OCI-LY1 (cell line): ENCODE data around the gene DLX3.

ENCODE experiments used
- H2AFZ ChIP-seq: fragments of 200-600 bp; sonication (generic), shearing (Covaris generic); 2 replicates; pipeline ENCODE4 v1.6.0; 2014; ENCODE audit warnings: antibody characterized with exemption, mild to moderate bottlenecking, low read length
- H3F3A ChIP-seq: fragments of 200-600 bp; sonication (generic), shearing (Covaris generic); 2 replicates; pipeline ENCODE4 v1.6.0; 2014; ENCODE audit warnings: mild to moderate bottlenecking, antibody characterized with exemption, low read length, moderate library complexity; ENCODE audit not compliant: insufficient read depth
- H3K27ac ChIP-seq: fragments of 200-600 bp; sonication (generic); 2 replicates; pipeline ENCODE4 v1.5.1; 2014; ENCODE audit warnings: low read length, mixed run types, mild to moderate bottlenecking, low read depth; ENCODE audit not compliant: poor library complexity, severe bottlenecking
- H3K27me3 ChIP-seq: fragments of 200-600 bp; sonication (generic); 2 replicates; pipeline ENCODE4 v1.6.0; 2014; ENCODE audit warnings: antibody characterized with exemption, mild to moderate bottlenecking, low read length, moderate library complexity; ENCODE audit not compliant: insufficient read depth
- H3K36me3 ChIP-seq: fragments of 200-600 bp; sonication (generic); 2 replicates; pipeline ENCODE4 v1.6.1; 2014; ENCODE audit warnings: mild to moderate bottlenecking, antibody characterized with exemption, low read length, moderate library complexity, mixed read lengths; ENCODE audit not compliant: insufficient read depth
- H3K4me1 ChIP-seq: fragments of 200-600 bp; sonication (generic); 2 replicates; pipeline ENCODE4 v1.5.1; 2014; ENCODE audit warnings: mild to moderate bottlenecking, low read length, moderate library complexity; ENCODE audit not compliant: insufficient read depth, severe bottlenecking
- H3K4me2 ChIP-seq: fragments of 200-600 bp; sonication (generic), shearing (Covaris generic); 2 replicates; pipeline ENCODE4 v1.6.1; 2014; ENCODE audit warnings: low read length
- H3K4me3 ChIP-seq: fragments of 200-600 bp; sonication (generic); 2 replicates; pipeline ENCODE4 v1.5.1; 2014; ENCODE audit warnings: low read length, low read depth, mild to moderate bottlenecking, mixed read lengths; ENCODE audit not compliant: poor library complexity, severe bottlenecking
- H3K79me2 ChIP-seq: fragments of 200-600 bp; shearing (Covaris generic); 2 replicates; pipeline ENCODE4 v1.6.1; 2016; ENCODE audit warnings: mixed run types, low read length, mixed read lengths; ENCODE audit not compliant: insufficient read depth
- H3K9ac ChIP-seq: fragments of 200-600 bp; sonication (generic), shearing (Covaris generic); 2 replicates; pipeline ENCODE4 v1.6.1; 2014; ENCODE audit warnings: mild to moderate bottlenecking, low read length, mixed read lengths
- H3K9me2 ChIP-seq: fragments of 200-600 bp; sonication (generic), shearing (Covaris generic); 2 replicates; pipeline ENCODE4 v1.6.1; 2014; ENCODE audit warnings: low read depth, mild to moderate bottlenecking, low read length, mixed read lengths
- H3K9me3 ChIP-seq: fragments of 200-600 bp; shearing (Covaris generic); 2 replicates; pipeline ENCODE4 v1.6.1; 2014; ENCODE audit warnings: low read length, mixed read lengths
- H4K20me1 ChIP-seq: fragments of 200-600 bp; sonication (generic), shearing (Covaris generic); 2 replicates; pipeline ENCODE4 v1.6.0; 2016; ENCODE audit warnings: mild to moderate bottlenecking, low read length; ENCODE audit not compliant: insufficient read depth
- EZH2 ChIP-seq: fragments of 200-600 bp; sonication (generic), shearing (Covaris generic); IDR thresholded peaks from 2 replicates; pipeline ENCODE4 v1.8.0; 2017; ENCODE audit warnings: borderline replicate concordance, mixed run types, mild to moderate bottlenecking, antibody characterized with exemption, low read length, moderate library complexity, mixed read lengths
- TF ChIP-seq, protein P1 (sequence below): fragments of 200-600 bp; sonication (generic), shearing (Covaris generic); IDR thresholded peaks from 2 replicates; pipeline ENCODE4 v1.5.1; 2017; ENCODE audit warnings: mild to moderate bottlenecking, antibody characterized with exemption, low read length, moderate library complexity, mixed read lengths

The DLX3 gene

DNA sequence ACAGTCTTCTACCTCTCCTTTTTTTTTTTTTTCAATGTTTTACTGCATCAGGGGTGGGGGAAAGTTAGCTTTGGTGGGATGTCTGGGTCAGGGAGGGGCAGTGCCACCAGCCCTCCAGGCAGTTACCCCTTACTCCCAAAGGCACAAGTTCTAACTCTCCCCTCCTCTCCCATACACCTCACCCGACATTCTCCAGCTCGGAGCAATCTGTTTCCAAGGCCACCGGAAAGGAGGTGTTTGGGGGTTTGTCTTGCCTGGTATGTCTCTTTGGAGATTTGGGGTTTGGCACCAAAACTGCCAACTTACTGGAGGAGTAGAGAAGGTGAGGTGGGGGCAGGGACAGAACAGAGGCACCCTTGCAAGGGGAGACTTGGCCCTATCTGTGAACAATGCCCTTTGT lies 4.7 kb downstream of the DLX3 start:
- no peak overlapping the region for H3K4me3 ChIP-seq
- TF ChIP-seq EZH2: no peak
- TF ChIP-seq, protein P1, sequence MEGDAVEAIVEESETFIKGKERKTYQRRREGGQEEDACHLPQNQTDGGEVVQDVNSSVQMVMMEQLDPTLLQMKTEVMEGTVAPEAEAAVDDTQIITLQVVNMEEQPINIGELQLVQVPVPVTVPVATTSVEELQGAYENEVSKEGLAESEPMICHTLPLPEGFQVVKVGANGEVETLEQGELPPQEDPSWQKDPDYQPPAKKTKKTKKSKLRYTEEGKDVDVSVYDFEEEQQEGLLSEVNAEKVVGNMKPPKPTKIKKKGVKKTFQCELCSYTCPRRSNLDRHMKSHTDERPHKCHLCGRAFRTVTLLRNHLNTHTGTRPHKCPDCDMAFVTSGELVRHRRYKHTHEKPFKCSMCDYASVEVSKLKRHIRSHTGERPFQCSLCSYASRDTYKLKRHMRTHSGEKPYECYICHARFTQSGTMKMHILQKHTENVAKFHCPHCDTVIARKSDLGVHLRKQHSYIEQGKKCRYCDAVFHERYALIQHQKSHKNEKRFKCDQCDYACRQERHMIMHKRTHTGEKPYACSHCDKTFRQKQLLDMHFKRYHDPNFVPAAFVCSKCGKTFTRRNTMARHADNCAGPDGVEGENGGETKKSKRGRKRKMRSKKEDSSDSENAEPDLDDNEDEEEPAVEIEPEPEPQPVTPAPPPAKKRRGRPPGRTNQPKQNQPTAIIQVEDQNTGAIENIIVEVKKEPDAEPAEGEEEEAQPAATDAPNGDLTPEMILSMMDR: no peak
- H3K27me3 ChIP-seq: 0 out of 2 replicates have a peak, but pooled peaks cover 7% of the 10 kb centered on the region

DNA sequence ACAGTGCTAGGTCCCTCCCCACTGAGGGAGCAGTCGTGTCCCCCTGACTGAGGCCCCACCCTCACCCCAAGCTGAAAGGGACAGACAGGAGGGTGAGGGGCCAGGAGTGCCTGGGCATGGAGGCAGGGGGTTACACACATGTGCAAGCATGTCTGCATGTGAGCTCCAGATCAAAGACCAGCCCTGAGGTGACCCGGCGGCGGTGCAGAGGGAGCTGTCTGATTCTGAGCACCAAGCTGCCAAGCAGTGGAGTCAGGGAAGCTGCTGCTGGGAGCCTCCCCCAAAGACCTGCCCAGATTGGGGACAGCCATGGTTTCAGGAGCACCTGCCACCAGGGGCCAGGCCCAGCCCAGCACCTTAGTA lies 5.5 kb downstream of the DLX3 start:
- Histone ChIP-seq H2AFZ (no peak overlapping the region), H3F3A (no peaks in the 10 kb centered on the region), H3K4me3 (no peak overlapping the region), H3K9ac (no peak overlapping the region), H3K9me3 (no peaks in the 10 kb centered on the region), H3K79me2 (no peaks in the 10 kb centered on the region), H3K27me3 (0 out of 2 replicates have a peak, but pooled peaks cover 7% of the 10 kb centered on the region), H3K4me2 (no peak overlapping the region), H3K4me1 (no peaks in the 10 kb centered on the region), H4K20me1 (no peaks in the 10 kb centered on the region), H3K9me2 (no peaks in the 10 kb centered on the region), H3K36me3 (no peaks in the 10 kb centered on the region), H3K27ac (no peak overlapping the region)
- TF ChIP-seq, protein P1: no peak
- TF ChIP-seq EZH2: no peak

More for the DNA sequence above, 4.7 kb downstream of the DLX3 start:
- no peaks in the 10 kb centered on the region for H3K9me2 ChIP-seq
- no peak overlapping the region for H3K9ac ChIP-seq
- H4K20me1 ChIP-seq: no peaks in the 10 kb centered on the region
- no peaks in the 10 kb centered on the region for H3K9me3 ChIP-seq
- H3K27ac ChIP-seq: no peak overlapping the region
- no peak overlapping the region for H3K4me2 ChIP-seq
- no peak overlapping the region for H2AFZ ChIP-seq
- no peaks in the 10 kb centered on the region for H3K4me1 ChIP-seq
- H3K79me2 ChIP-seq: no peaks in the 10 kb centered on the region
- H3F3A ChIP-seq: no peaks in the 10 kb centered on the region
- no peaks in the 10 kb centered on the region for H3K36me3 ChIP-seq

DNA sequence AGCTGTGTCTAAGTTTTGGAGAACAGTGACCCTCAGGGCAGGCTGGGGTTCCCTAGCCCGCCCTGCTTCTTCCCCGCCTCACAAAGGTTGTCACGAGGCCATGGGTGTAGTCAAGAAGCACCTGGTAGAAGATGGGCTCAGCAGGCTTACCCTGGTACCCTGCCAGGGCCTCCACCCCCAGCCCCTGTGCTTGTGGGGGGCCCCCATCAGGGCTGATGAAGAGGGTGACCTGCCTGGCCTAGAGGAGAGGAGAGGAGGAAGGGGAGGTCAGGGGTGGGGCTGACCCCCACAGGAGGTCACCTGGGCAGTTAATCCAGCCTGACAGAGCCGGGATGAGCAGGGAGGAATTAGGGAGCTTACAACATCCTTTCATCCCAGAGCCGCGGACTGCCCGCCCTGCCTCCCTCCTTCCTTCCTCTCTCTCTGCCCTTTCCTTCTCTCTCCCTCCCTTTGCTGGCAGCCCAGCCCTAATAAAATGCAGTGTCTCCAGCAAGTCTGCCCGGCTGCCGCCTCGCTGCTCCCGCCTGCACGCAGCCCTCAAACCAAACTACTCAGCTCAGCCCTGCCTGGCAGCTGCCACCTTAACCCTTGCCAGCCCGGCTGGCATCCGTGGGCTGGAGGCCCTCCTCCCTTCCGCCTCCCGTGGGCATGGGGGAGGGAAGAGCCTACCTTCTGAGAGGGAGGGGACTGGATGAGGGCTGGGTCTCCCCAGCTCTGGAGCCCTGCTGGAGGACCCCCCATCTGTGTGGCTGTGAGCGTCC lies 7.2 kb downstream of the DLX3 start:
- H3K4me1 ChIP-seq: no peaks in the 10 kb centered on the region
- no peaks in the 10 kb centered on the region for H3K79me2 ChIP-seq
- H3K9ac ChIP-seq: no peak overlapping the region
- H3K27ac ChIP-seq: no peak overlapping the region
- no peaks in the 10 kb centered on the region for H3K36me3 ChIP-seq
- H3K4me3 ChIP-seq: no peak overlapping the region
- H3K4me2 ChIP-seq: no peak overlapping the region
- no peaks in the 10 kb centered on the region for H4K20me1 ChIP-seq
- no peaks in the 10 kb centered on the region for H3F3A ChIP-seq
- no peaks in the 10 kb centered on the region for H3K9me2 ChIP-seq
- H2AFZ ChIP-seq: no peak overlapping the region
- 0 out of 2 replicates have a peak, but pooled peaks cover 7% of the 10 kb centered on the region for H3K27me3 ChIP-seq
- no peaks in the 10 kb centered on the region for H3K9me3 ChIP-seq
- TF ChIP-seq, protein P1: no peak
- no peak for TF ChIP-seq EZH2
